ENCODE data around the gene PTPRM. TPM values are rescaled to one million over a fixed set of nuclear protein-coding genes. Genes with fewer than 3 reads are reported as not detected.

PTPRM gene
- polyA plus RNA-seq, 1 donor from 2014 or later, result 126 TPM

DNA sequence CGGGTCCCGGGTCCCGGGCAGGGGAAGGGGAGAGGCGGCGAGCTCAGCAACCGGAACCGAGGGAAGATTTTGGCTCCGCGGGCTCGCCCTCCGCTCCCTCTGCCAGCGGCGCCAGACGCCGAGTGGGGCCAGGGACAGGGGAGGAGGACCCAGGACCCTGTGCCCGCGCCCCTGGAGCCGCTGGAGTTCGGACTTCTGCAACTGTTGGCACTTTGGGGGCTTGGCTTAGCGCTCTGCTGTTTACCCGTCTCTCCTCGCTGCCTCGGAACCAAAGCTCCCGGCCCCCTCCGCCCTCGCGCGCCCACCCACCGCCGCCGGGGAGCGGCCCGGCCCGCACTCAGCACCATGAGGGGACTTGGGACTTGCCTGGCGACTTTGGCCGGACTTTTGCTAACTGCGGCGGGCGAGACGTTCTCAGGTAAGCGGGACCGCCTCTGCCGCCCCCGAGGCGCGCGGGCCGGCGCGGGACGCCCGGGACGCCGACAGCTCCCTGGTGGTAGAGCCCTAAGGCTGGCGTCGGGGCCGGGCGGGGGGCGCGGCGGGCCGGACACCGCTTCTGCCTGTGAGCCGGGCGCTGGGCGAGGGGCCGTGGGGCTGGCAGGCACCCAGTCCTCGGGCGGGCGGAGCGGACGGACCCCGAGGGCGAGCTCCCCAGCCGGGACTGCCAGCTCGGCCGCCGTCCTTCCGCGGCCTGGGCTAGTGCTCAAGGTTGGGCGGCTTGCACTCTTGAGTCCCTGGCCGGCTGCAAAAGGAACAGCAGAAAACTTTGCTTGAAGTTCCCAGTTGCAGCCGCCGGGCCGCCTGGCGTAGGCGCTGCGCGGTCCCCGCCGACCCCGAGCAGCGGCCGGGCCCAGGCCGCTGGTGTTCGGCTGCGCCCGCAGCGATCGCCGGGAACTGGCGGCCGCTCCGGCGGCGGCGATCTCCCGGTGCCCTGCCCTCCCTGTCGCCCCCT is 634 bp downstream of the PTPRM start:
- no peaks in the 10 kb centered on the region for H4K20me1 ChIP-seq (ENCODE audit: insufficient read depth)
- TF ChIP-seq MXI1 (conservative IDR thresholded peaks at IDR 0.05; ENCODE audit: poor library complexity, severe bottlenecking) (no peak), POLR2AphosphoS5 (IDR thresholded peaks at IDR 0.05) (no peak), RAD21 (conservative IDR thresholded peaks at IDR 0.05) (no peak), TAF1 (IDR thresholded peaks at IDR 0.05; ENCODE audit: low read depth) (no peak), REST (IDR thresholded peaks at IDR 0.05; ENCODE audit: borderline replicate concordance) (no peak), EZH2 (IDR thresholded peaks at IDR 0.05; ENCODE audit: borderline replicate concordance, insufficient read depth, low read length, poor library complexity, severe bottlenecking) (no peak)
- TF ChIP-seq, protein P1, sequence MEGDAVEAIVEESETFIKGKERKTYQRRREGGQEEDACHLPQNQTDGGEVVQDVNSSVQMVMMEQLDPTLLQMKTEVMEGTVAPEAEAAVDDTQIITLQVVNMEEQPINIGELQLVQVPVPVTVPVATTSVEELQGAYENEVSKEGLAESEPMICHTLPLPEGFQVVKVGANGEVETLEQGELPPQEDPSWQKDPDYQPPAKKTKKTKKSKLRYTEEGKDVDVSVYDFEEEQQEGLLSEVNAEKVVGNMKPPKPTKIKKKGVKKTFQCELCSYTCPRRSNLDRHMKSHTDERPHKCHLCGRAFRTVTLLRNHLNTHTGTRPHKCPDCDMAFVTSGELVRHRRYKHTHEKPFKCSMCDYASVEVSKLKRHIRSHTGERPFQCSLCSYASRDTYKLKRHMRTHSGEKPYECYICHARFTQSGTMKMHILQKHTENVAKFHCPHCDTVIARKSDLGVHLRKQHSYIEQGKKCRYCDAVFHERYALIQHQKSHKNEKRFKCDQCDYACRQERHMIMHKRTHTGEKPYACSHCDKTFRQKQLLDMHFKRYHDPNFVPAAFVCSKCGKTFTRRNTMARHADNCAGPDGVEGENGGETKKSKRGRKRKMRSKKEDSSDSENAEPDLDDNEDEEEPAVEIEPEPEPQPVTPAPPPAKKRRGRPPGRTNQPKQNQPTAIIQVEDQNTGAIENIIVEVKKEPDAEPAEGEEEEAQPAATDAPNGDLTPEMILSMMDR (IDR thresholded peaks at IDR 0.05; ENCODE audit: poor library complexity, severe bottlenecking), result no peak
- H3K9ac ChIP-seq (ENCODE audit: low read length), result peak overlapping the region; percentile 56
- no peak overlapping the region for H2AFZ ChIP-seq (ENCODE audit: low read depth, low read length)
- H3K4me2 ChIP-seq (ENCODE audit: low read length), result no peak overlapping the region
- H3K27ac ChIP-seq (ENCODE audit: low read length), result no peak overlapping the region
- no peaks in the 10 kb centered on the region for H3K9me2 ChIP-seq (ENCODE audit: insufficient read depth, low read length)
- no peaks in the 10 kb centered on the region for H3F3A ChIP-seq (ENCODE audit: insufficient read depth, low read length, poor library complexity, severe bottlenecking)
- H3K9me3 ChIP-seq (ENCODE audit: low read length), result no peaks in the 10 kb centered on the region
- peaks cover 4% of the 10 kb centered on the region for H3K27me3 ChIP-seq (ENCODE audit: insufficient read depth, low read depth, low read length)
- no peaks in the 10 kb centered on the region for H3K36me3 ChIP-seq (ENCODE audit: insufficient read depth, low read length)
- peaks cover 24% of the 10 kb centered on the region for H3K79me2 ChIP-seq (replicated peaks; ENCODE audit: insufficient read depth, low read length)
- peak overlapping the region; percentile 79 for H3K4me3 ChIP-seq (ENCODE audit: low read length)

DNA sequence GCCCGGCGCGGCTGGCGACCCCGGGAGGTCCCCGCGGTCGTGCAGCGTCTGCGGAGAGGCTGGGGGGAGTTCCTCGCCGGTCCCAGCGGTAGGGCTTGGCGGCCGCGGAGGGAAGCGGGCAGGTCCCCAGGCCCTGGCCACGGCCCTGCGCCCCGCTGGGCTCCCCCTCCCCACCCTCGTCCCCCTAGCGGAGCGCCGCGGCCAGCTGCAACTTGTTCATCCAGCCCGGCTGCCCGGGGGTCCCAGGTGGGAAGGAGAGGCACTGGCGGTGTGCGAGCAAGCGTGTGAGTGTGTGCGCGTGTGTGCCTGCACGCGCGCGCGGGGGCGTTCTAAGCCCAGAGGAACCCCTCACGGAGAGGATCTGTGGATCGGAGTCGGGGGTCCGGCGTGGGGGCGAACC is 1.3 kb downstream of the PTPRM start:
- TF ChIP-seq RAD21 (conservative IDR thresholded peaks at IDR 0.05) (peak; percentile 59), TAF1 (IDR thresholded peaks at IDR 0.05; ENCODE audit: low read depth) (no peak), EP300 (conservative IDR thresholded peaks at IDR 0.05; ENCODE audit: poor library complexity, severe bottlenecking) (no peak), POLR2AphosphoS5 (IDR thresholded peaks at IDR 0.05) (no peak), MXI1 (conservative IDR thresholded peaks at IDR 0.05; ENCODE audit: poor library complexity, severe bottlenecking) (peak; percentile 39), SMC3 (conservative IDR thresholded peaks at IDR 0.05; ENCODE audit: poor library complexity) (peak; percentile 63), EZH2 (IDR thresholded peaks at IDR 0.05; ENCODE audit: borderline replicate concordance, insufficient read depth, low read length, poor library complexity, severe bottlenecking) (no peak), REST (IDR thresholded peaks at IDR 0.05; ENCODE audit: borderline replicate concordance) (no peak)
- TF ChIP-seq, protein P1 (IDR thresholded peaks at IDR 0.05; ENCODE audit: poor library complexity, severe bottlenecking), result peak; percentile 48
- H3K27ac ChIP-seq (ENCODE audit: low read length), result no peak overlapping the region
- peaks cover 4% of the 10 kb centered on the region for H3K27me3 ChIP-seq (ENCODE audit: insufficient read depth, low read depth, low read length)
- peaks cover 24% of the 10 kb centered on the region for H3K79me2 ChIP-seq (replicated peaks; ENCODE audit: insufficient read depth, low read length)
- no peaks in the 10 kb centered on the region for H4K20me1 ChIP-seq (ENCODE audit: insufficient read depth)
- H3K36me3 ChIP-seq (ENCODE audit: insufficient read depth, low read length), result no peaks in the 10 kb centered on the region
- no peaks in the 10 kb centered on the region for H3K9me2 ChIP-seq (ENCODE audit: insufficient read depth, low read length)
- no peak overlapping the region for H2AFZ ChIP-seq (ENCODE audit: low read depth, low read length)
- H3K4me2 ChIP-seq (ENCODE audit: low read length), result peak overlapping the region; percentile 42
- peak overlapping the region; percentile 56 for H3K9ac ChIP-seq (ENCODE audit: low read length)
- no peaks in the 10 kb centered on the region for H3F3A ChIP-seq (ENCODE audit: insufficient read depth, low read length, poor library complexity, severe bottlenecking)
- H3K4me3 ChIP-seq (ENCODE audit: low read length), result peak overlapping the region; percentile 79
- H3K9me3 ChIP-seq (ENCODE audit: low read length), result no peaks in the 10 kb centered on the region
